NCI-H1092 treated with DMSO at 0.1 percent for 48 hours (cell line): ENCODE data around the gene PYROXD2.
"Not testable (repeated sequence)": the region's sequence is repeated elsewhere in the genome, so short reads cannot be mapped to it uniquely, and the experiment has no call there.

Experiments used
- DNase-seq: peaks from one replicate; lab custom pipeline; 2025; lab: John Stamatoyannopoulos, UW

Gene PYROXD2

GRCh38 chr10:98365406-98366061 lies 49.4 kb downstream of the PYROXD2 start:
- DNase-seq = no peak

- DNase-seq = no peak
Observed at GRCh38 chr10:98364432-98365102, 50.4 kb downstream of the PYROXD2 start.

- no peak for DNase-seq
Observed at GRCh38 chr10:98363220-98363619, 51.8 kb downstream of the PYROXD2 start.

- no peak for DNase-seq
Observed at GRCh38 chr10:98361131-98362025, 53.6 kb downstream of the PYROXD2 start.

- DNase-seq = peak; percentile 87
Observed at GRCh38 chr10:98357194-98357822, 57.7 kb downstream of the PYROXD2 start.

GRCh38 chr10:98354491-98354890 lies 60.5 kb downstream of the PYROXD2 start:
- no peak for DNase-seq

- no peak for DNase-seq
Observed at GRCh38 chr10:98353170-98353569, 61.8 kb downstream of the PYROXD2 start.

GRCh38 chr10:98351831-98352402 lies 63.1 kb downstream of the PYROXD2 start:
- DNase-seq = no peak

GRCh38 chr10:98349508-98349922 lies 65.5 kb downstream of the PYROXD2 start:
- no peak for DNase-seq

- DNase-seq = no peak
Observed at GRCh38 chr10:98346847-98347246, 68.1 kb downstream of the PYROXD2 start.

GRCh38 chr10:98344589-98345038 lies 70.4 kb downstream of the PYROXD2 start:
- no peak for DNase-seq

- DNase-seq = not testable (repeated sequence)
Observed at GRCh38 chr10:98341701-98342100, 73.3 kb downstream of the PYROXD2 start.

GRCh38 chr10:98340940-98341310 lies 74.1 kb downstream of the PYROXD2 start:
- DNase-seq = no peak

- DNase-seq = peak; percentile 16
Observed at GRCh38 chr10:98340261-98340939, 74.6 kb downstream of the PYROXD2 start.

GRCh38 chr10:98339799-98340198 lies 75.2 kb downstream of the PYROXD2 start:
- no peak for DNase-seq

GRCh38 chr10:98338896-98339295 lies 76.1 kb downstream of the PYROXD2 start:
- no peak for DNase-seq

GRCh38 chr10:98338318-98338717 lies 76.7 kb downstream of the PYROXD2 start:
- no peak for DNase-seq

GRCh38 chr10:98337484-98337883 lies 77.5 kb downstream of the PYROXD2 start:
- no peak for DNase-seq
